Esophagus squamous epithelium (tissue), 5 donors: Measurements from ENCODE around the gene ZBED1. TPM values are rescaled to one million over a fixed set of nuclear protein-coding genes. Genes with fewer than 3 reads are reported as not detected.
"Not testable (repeated sequence)": the region's sequence is repeated elsewhere in the genome, so short reads cannot be mapped to it uniquely, and the experiment has no call there.

Source experiments
- DNase-seq: peaks from one replicate; lab custom pipeline; 2025; lab: John Stamatoyannopoulos, UW
- H3K27ac ChIP-seq, 4 donors: fragments of 200-600 bp; sonication (generic); one replicate each; pipeline ENCODE4 v1.5.1; 2016 to 2019; ENCODE audit warnings: mild to moderate bottlenecking in 1 of 4
- H3K27me3 ChIP-seq, 4 donors: fragments of 200-600 bp; sonication (generic); 1 replicate in 3 of 4; 2 replicates in 1 of 4; pipeline versions ENCODE4 v1.5.1 to v1.6.0; 2017 to 2021; ENCODE audit warnings: antibody characterized with exemption in 1 of 4
- H3K36me3 ChIP-seq, 3 donors: fragments of 200-600 bp; sonication (generic); one replicate each; pipeline ENCODE4 v1.5.1; 2016 to 2019
- H3K4me1 ChIP-seq, 3 donors: fragments of 200-600 bp; sonication (generic); one replicate each; pipeline ENCODE4 v1.5.1; 2017 to 2019
- H3K4me3 ChIP-seq, 4 donors: fragments of 200-600 bp; sonication (generic); 1 replicate in 3 of 4; 2 replicates in 1 of 4; pipeline ENCODE4 v1.5.1; 2016 to 2019; ENCODE audit warnings: mild to moderate bottlenecking in 2 of 4, moderate library complexity in 1 of 4
- H3K9me3 ChIP-seq, 3 donors: fragments of 200-600 bp; sonication (generic); one replicate each; pipeline ENCODE4 v1.5.1; 2016 to 2019
- POLR2A ChIP-seq, 4 donors: fragments of 450-650 bp; IDR thresholded peaks; one replicate each; pipeline ENCODE4 v1.6.1; 2017; ENCODE audit warnings: antibody characterized with exemption in 4 of 4, mild to moderate bottlenecking in 4 of 4, moderate library complexity in 3 of 4
- WGBS, 2 donors: methylation state at CpG; one replicate each; pipeline ENCODE4 v1.1.5; 2018; 5-methylcytosine and 5-hydroxymethylcytosine counted together
- intact Hi-C: fragments of 100-400 bp; cut with DNase I; formaldehyde crosslinking; loops from one replicate; pipeline ENCODE4 v1.15.0; 2022
- total RNA-seq, 4 donors: library from RNA; depleted of rRNA; stranded (reverse); fragments of >200 nt; gene quantifications; one replicate each; pipeline ENCODE4 v1.1.0, GENCODE V29; 2016
- TF ChIP-seq, protein P1 (sequence below), 6 experiments: fragments of 450-650 bp in 4 of 6; fragments of 200-600 bp in 2 of 6; sonication (generic) in 2 of 6; IDR thresholded peaks; one replicate each; pipeline ENCODE4 v1.5.1; 2016 to 2019; ENCODE audit warnings: antibody characterized with exemption in 6 of 6, mild to moderate bottlenecking in 4 of 6, moderate library complexity in 4 of 6
- donor health status: DM: yes; HTN: yes; CAD: no.

The ZBED1 gene
- total RNA-seq, 4 donors from 2014 or later, result 17.5 to 31.0 (median 25.5) TPM

DNA sequence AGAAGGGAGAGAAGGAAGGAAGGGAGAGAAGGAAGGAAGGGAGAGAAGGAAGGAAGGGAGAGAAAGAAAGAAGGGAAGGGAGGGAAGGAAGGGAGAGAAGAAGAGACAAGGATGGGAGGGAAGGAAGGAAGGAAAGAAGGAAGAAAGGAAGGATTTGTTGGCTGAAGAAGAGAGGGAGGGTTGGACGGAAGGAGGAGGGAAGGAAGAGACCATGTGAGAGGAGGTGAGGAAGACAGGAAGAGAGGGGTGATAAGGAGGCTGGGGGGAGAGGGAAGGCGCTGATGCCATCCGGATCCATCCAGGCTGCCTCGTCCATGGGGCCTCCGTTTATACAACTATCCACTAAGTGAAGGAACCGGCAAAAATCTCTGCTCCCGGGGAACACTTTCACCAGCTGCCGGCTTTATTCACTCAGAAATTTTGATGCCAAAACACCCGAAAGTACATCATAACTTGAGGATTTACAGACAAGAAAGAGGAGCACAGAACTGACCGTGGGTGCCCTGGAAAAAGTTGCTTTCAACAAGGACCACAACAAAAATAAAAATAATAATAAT lies 14.9 kb downstream of the ZBED1 start:
- H3K4me1 ChIP-seq, result peaks cover 0 to 43% (median 0%) of the 10 kb centered on the region in 3 donors
- TF ChIP-seq, protein P1, sequence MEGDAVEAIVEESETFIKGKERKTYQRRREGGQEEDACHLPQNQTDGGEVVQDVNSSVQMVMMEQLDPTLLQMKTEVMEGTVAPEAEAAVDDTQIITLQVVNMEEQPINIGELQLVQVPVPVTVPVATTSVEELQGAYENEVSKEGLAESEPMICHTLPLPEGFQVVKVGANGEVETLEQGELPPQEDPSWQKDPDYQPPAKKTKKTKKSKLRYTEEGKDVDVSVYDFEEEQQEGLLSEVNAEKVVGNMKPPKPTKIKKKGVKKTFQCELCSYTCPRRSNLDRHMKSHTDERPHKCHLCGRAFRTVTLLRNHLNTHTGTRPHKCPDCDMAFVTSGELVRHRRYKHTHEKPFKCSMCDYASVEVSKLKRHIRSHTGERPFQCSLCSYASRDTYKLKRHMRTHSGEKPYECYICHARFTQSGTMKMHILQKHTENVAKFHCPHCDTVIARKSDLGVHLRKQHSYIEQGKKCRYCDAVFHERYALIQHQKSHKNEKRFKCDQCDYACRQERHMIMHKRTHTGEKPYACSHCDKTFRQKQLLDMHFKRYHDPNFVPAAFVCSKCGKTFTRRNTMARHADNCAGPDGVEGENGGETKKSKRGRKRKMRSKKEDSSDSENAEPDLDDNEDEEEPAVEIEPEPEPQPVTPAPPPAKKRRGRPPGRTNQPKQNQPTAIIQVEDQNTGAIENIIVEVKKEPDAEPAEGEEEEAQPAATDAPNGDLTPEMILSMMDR (IDR thresholded peaks at IDR 0.05), result no peak
- TF ChIP-seq POLR2A (IDR thresholded peaks at IDR 0.05), result no peak
- H3K27me3 ChIP-seq, result no peaks in the 10 kb centered on the region
- DNase-seq, result no peak
- peak overlapping the region; percentile 6 to 82 (median 61) for H3K27ac ChIP-seq
- intact Hi-C loops, result no loop called here
- 64 to 82% methylated on average over 10 of the region's 10 CpGs for WGBS, 2 donors
- no peak overlapping the region for H3K4me3 ChIP-seq
- H3K9me3 ChIP-seq, result no peaks in the 10 kb centered on the region
- H3K36me3 ChIP-seq, result peaks cover 17 to 47% (median 22%) of the 10 kb centered on the region in 3 donors

GRCh38 chrX:2484721-2485648 lies 15.8 kb downstream of the ZBED1 start:
- Histone ChIP-seq H3K4me1 (peaks cover 0 to 43% (median 0%) of the 10 kb centered on the region in 3 donors), H3K9me3 (no peaks in the 10 kb centered on the region), H3K36me3 (peaks cover 12 to 38% (median 17%) of the 10 kb centered on the region in 3 donors), H3K27me3 (no peaks in the 10 kb centered on the region), H3K27ac (peak overlapping the region; percentile 36 to 82 (median 67)), H3K4me3 (peak overlapping the region in 3 of 4 donors; percentile 22 to 41 (median 25))
- 38 to 43% methylated on average over 21 to 23 of the region's 26 CpGs for WGBS, 2 donors
- TF ChIP-seq POLR2A (IDR thresholded peaks at IDR 0.05), result no peak
- TF ChIP-seq, protein P1 (IDR thresholded peaks at IDR 0.05), result no peak
- no peak for DNase-seq
- intact Hi-C loops, result no loop called here

- WGBS, 2 donors, result 59 to 80% methylated on average over 2 to 8 of the region's 12 CpGs
- Histone ChIP-seq H3K36me3 (peaks cover 5 to 31% (median 10%) of the 10 kb centered on the region in 3 donors), H3K27ac (peak overlapping the region in 3 of 4 donors; percentile 36 to 82 (median 76)), H3K4me1 (peaks cover 0 to 43% (median 0%) of the 10 kb centered on the region in 3 donors), H3K4me3 (peak overlapping the region in 3 of 4 donors; percentile 6 to 41 (median 22)), H3K27me3 (no peaks in the 10 kb centered on the region), H3K9me3 (no peaks in the 10 kb centered on the region)
- intact Hi-C loops, result no loop called here
- no peak for TF ChIP-seq POLR2A (IDR thresholded peaks at IDR 0.05)
- TF ChIP-seq, protein P1 (IDR thresholded peaks at IDR 0.05), result no peak
- DNase-seq, result no peak
These were observed 16.5 kb downstream of the ZBED1 start for GRCh38 chrX:2484256-2484655.

GRCh38 chrX:2483398-2484060 lies 17.2 kb downstream of the ZBED1 start:
- Histone ChIP-seq H3K4me3 (no peak overlapping the region), H3K27ac (peak overlapping the region in 3 of 4 donors; percentile 36 to 82 (median 38)), H3K4me1 (peaks cover 0 to 43% (median 0%) of the 10 kb centered on the region in 3 donors), H3K9me3 (no peaks in the 10 kb centered on the region), H3K36me3 (peaks cover 0 to 23% (median 3%) of the 10 kb centered on the region in 3 donors), H3K27me3 (no peaks in the 10 kb centered on the region)
- DNase-seq, result no peak
- 64 to 82% methylated on average over 12 to 16 of the region's 16 CpGs for WGBS, 2 donors
- TF ChIP-seq POLR2A (IDR thresholded peaks at IDR 0.05), result no peak
- TF ChIP-seq, protein P1 (IDR thresholded peaks at IDR 0.05), result no peak
- intact Hi-C loops, result no loop called here

DNA sequence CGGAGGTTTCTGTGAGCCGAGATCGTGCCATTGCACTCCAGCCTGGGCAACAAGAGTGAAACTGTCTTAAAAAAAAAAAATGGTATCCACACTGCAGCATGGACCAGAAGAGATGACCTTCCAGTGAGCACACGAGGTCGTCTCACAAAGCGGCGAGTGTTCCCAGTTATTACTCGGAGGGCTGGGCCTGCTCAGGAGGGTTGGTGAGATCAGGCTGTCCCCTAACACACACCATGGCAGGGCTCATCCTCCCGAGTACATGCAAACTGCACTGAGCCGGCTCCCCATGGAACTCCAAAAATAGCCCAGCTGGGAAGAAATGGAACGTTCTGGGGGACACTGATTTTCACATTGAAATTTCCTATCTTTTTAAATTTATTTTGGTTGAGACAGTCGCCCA lies 19.2 kb downstream of the ZBED1 start:
- H3K27ac ChIP-seq, H3K4me3 ChIP-seq, H3K9me3 ChIP-seq, H3K36me3 ChIP-seq, H3K27me3 ChIP-seq, DNase-seq, intact Hi-C loops: not testable (repeated sequence)
- peaks cover 0 to 35% (median 0%) of the 10 kb centered on the region in 3 donors for H3K4me1 ChIP-seq
- 85 to 87% methylated on average over 11 to 12 of the region's 12 CpGs for WGBS, 2 donors

DNA sequence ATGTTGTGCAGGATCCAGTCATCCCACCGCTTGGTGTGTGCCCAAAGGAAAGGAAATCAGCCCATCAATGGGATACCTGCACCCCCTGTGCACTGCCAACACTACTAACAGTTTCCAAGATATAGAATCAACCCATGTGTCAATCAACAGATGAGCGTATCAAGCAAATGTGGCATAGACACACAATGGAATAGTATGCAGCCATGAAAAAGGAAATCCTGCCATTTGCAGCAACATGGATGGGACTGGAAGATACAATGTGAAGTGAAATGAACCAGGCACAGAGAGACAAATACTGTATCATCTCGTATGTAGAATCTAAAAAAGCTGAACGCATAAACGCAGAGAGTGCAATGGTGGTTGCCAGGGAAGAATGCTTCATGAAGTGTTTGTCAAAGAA lies 20.8 kb downstream of the ZBED1 start:
- H3K27ac ChIP-seq, H3K36me3 ChIP-seq, DNase-seq, intact Hi-C loops, H3K9me3 ChIP-seq, H3K27me3 ChIP-seq, H3K4me3 ChIP-seq: not testable (repeated sequence)
- 81 to 99% methylated on average over 5 of the region's 5 CpGs for WGBS, 2 donors
- H3K4me1 ChIP-seq, result peaks cover 0 to 19% (median 0%) of the 10 kb centered on the region in 3 donors
